DMS79 treated with DMSO at 0.1 percent for 48 hours (cell line): Measurements from ENCODE around the gene BIRC7.

Experiments used
- DNase-seq: peaks from one replicate; lab custom pipeline; 2025; lab: John Stamatoyannopoulos, UW

Gene BIRC7

GRCh38 chr20:63281742-63282665 is 46.3 kb downstream of the BIRC7 start:
- DNase-seq, result no peak

- no peak for DNase-seq
Measured at GRCh38 chr20:63282946-63283345, 47.2 kb downstream of the BIRC7 start.

- no peak for DNase-seq
Measured at GRCh38 chr20:63283397-63284082, 47.8 kb downstream of the BIRC7 start.

GRCh38 chr20:63284083-63284440 is 48.4 kb downstream of the BIRC7 start:
- no peak for DNase-seq

GRCh38 chr20:63284544-63284949 is 48.8 kb downstream of the BIRC7 start:
- DNase-seq, result no peak

- no peak for DNase-seq
Measured at GRCh38 chr20:63284981-63285524, 49.3 kb downstream of the BIRC7 start.

- no peak for DNase-seq
Measured at GRCh38 chr20:63285636-63286615, 50.2 kb downstream of the BIRC7 start.

- no peak for DNase-seq
Measured at GRCh38 chr20:63286781-63287696, 51.3 kb downstream of the BIRC7 start.

- DNase-seq, result no peak
Measured at GRCh38 chr20:63287697-63288580, 52.2 kb downstream of the BIRC7 start.

- no peak for DNase-seq
Measured at GRCh38 chr20:63288581-63289251, 53.0 kb downstream of the BIRC7 start.

- no peak for DNase-seq
Measured at GRCh38 chr20:63289311-63290135, 53.8 kb downstream of the BIRC7 start.
